Muscle of arm (tissue), 12 donors: ENCODE measurements around the gene FKBP5. TPM values are rescaled to one million over a fixed set of nuclear protein-coding genes. Genes with fewer than 3 reads are reported as not detected.
"Not testable (repeated sequence)": the region's sequence is repeated elsewhere in the genome, so short reads cannot be mapped to it uniquely, and the experiment has no call there.

Experiments used
- DNase-seq: peaks from one replicate; pipeline ENCODE4 v3.0.0-alpha.2; 2013
- polyA plus RNA-seq, 12 donors: library from polyadenylated mRNA; unstranded; fragments of 120-200 nt; gene quantifications; one replicate each; pipeline ENCODE4 v1.2.1, GENCODE V29; 2013; ENCODE audit not compliant: insufficient read length in 12 of 12

FKBP5 gene
- polyA plus RNA-seq, 12 donors, result 11.5 to 28.3 (median 19.7) TPM; not detected in 1

DNA sequence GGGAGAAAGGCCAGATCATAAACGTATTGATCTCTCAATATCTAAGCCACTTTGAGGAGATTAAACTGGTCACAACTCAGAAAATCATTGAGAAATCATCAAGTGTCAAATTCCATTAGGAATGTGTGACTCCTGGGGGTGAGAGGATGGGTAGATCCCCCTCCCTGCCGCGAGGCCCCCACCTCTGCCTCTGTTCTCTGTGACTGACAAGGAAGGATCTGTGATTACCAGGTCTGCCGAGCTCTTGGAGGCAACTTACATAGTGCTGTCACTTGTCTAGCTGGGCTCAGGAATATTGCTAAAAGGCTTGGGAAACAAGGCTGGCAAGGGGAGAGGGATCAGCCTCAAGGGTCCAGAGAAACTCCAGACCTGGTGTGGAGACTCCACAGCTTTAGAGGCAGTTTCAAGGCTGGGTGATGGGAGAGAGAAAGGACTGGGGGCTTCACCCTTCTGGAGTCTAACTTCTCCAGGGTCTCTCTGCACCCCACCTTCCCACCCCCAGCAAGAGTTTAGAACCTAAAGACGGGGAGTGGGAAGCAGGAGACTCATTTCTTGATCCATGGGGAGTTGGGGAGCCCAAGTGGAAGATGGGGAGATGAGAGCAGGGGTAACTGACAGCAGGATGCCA is 36.5 kb upstream of the FKBP5 start:
- no peak for DNase-seq

DNA sequence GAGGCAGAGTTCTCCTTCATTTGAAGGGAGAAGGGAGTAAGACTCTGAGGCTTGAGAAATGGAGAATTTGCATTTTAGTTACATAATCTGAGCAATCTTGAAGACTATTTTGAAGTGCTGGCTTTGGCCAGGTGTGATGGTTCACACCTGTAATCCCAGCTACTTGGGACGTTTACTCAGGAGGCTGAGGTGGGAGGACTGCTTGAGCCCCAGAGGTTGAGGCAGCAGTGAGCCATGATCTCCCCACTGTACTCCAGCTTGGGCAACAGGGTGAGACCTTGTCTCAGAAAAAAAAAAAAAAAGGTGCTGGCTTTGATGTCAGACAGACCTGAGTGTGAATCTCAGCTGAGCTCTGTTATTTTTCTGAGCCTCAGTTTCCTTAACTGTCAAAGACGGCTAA is 35.8 kb upstream of the FKBP5 start:
- no peak for DNase-seq

DNA sequence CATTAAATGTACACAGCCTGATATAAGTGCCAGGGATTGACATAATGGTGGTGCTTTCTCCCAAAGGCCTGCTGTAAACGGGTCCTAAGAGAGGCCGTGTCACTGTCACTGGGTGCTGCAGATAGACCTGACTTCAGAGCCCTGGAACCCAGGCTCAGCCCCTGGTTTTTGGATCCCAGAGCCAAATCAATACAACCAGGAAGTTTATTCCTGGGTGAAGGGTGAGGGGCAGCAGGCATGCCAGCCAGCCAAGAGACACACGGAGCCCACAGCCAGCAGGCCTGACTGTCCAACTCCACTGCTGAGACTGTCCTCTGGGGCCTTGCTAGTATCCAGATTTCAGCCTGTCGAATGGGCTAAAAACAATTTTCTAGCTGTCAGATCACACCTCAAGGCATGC is 35.3 kb upstream of the FKBP5 start:
- DNase-seq, result no peak

DNA sequence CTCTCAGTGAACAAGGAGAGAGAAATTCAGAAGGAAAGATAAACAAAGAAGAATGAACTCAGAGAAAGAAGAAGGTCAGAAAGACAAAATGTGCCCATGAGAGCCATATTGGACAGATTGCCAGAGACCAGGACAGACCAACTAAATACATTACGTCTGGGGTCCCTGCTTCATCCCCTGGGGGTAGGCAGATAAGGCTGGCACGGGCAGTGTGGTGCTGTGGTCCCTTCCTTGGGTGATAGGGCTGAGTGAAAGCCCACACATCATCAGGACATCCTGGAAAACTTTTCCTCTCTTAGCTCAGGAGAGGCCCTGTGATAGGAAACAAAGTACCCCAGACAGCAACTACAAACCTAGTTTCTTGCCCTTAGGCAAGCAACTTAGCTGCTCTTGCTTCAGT is 34.9 kb upstream of the FKBP5 start:
- no peak for DNase-seq

DNA sequence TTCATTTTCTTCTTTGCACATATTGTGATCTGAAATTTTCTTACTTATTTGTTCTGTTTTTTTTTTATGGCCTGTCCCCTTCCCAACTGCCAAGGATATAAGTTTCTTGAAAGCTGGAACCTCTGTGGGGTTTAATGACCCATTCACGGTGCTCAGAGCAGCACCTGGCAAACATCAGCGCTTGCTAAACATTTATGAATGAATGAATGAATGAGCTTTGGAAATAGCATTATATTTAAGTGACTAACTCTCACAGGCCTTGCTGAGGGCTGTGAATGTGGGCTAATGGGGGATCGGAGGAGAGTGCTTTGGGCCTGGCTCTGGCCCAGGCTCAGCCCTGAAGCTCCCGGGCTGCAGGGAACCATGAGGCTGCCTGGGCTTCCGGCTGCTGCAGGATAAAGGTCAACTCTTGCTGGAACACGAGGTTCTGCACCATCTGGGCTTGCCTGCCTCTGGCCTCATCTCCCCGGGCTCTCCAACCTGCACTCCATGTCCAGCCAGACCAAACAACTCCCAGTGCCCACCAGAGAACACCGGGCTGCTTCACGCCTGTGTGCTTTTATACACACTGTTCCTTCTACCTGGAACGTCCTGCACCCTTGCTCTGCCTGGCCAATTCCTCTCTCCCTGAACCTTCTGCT is 33.5 kb upstream of the FKBP5 start:
- DNase-seq, result no peak

DNA sequence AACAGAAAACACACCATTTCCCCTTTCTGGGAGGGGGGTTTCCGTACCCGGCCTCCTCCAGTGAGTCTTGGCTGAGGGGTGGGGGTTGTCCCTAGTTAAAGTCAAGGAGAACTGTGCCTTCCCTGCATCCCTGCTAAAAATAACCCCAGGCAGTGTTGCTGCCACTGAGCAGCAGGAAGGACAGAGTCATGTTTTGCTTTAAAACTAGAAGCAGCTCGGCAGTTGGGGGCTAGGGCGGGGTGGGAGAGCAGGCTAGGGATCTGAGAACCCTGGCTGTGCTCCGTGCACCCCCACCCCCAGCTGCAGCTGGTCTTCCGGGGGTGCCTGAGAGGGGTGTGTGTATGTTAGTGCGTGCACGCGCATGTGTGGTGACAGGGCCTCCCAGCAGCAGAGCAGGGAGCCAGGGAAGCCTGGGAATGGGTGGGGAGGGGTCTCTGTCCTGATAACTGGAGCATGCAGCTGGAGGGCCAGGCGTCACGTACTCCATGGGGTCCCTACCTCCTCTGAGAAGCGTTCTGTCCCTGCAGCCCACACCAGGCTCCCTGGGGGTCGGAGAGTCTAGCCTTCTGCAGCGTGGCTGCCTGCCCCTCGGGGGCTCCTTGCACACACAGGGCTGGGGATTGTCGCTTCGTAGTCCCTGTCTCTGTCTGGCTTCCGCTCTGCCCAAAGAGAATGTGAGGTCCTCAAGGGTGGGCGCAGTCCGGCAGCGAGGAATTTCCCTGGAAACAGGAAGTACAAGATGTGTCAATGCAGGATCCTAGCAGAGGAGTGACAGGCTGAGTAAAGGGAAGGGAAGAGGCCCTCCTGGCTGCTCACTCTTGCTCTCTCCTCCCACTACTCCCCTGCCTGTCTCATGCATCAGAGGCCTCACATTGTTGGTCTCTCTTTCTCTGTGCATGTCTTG is 31.4 kb upstream of the FKBP5 start:
- peak; percentile 71 for DNase-seq

DNA sequence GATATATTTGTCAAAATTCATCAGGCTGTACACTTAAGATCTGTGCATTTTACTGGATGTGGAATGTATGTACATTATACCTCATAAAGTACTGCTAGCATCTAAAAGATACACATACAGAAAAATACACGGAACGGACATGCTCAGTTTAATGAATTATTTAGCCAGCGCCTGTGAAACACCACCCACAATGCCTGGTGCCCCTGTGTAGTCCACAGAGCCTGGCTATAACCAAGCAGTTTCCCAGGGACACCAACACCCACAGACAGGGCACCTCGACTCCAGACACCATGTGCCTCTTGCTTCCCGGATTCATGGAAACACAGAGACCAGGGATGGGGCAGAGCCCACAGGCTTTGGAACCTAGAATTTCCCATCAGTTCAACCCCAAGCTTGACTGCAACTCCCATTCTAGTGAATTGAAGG is 30.7 kb upstream of the FKBP5 start:
- DNase-seq, result no peak

DNA sequence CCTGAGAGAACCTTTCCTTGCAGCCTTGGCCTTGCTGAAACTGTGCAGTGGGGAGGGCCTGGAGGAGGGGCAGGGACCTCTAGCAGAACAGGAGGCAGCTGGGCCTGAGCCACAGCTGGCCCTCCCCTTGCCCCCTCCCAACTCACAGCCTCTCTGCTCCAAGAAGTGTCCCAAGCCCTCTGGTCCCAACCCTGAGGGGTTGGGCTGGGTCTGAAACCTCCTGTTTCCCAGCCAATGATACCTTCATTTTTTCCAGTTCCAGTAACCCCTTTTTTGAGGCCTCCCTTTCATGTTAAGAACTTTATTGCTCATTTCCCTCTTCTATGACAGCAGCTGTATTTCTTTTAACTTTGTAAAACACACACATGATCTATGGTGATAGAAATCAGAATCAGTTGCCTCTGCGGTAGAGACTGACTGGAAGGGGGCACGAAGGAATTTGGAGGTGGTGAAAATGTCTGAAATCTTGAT is 30.2 kb upstream of the FKBP5 start:
- no peak for DNase-seq

DNA sequence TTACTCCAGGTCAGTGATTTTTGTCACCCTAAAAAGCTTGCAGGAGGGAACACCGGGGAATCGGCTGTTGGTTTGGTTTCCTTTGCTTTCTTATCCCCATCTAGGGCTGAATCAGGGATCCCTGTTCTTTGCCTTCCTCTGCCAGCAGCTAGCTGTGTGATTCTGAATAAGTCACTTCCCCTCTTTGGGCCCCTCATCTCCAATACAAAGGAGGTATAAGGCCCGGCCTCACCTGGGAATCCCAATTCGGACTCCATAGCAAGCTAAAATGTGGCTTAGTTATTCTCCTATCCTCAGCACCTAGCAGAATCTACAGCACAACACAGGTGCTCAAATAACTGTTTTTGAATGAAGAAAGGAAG is 29.6 kb upstream of the FKBP5 start:
- DNase-seq, result no peak

DNA sequence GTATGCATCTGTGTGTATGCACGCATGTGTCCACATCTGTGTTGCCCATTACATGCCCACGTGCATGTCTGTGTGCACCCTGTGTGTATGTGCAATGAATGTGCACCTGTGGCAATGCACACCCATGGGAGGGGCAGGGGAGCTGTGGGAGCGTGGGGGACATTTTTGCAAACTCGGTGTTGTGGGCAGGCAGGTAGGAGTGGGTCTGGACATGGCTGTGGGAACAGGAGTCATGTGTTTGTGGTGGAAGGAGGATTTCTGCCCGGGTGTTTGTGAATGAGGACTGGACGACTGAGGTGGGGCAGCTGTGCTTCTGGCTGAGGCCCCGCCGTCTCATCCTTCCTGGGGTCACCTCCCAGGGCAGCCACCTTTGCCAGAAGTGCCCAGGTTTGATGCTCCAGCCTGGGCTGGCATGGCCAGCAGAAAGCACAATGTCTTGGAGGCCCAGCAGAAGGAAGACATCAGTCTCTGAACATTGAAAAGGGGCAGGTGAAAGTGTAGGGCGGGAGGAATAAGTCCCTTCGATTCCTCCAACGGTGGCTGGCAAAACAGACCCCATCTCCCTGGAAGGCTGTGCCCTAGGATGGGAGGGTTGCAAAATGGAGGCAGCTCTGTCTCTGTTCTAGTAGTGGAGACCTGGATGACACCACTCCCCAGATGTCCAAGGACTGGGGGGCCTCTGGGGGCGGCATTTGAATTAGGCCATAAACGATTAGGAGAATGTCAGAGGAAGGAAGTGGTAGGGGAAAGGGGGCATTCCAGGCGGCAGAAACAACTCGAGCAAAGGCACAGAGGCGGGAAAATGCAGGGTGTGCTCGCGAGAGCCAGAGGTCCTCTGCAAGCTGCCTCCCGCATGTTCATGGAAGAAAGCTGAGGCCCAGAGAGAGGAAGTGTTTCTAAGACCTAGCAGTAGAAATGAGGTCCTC is 29.0 kb upstream of the FKBP5 start:
- no peak for DNase-seq

DNA sequence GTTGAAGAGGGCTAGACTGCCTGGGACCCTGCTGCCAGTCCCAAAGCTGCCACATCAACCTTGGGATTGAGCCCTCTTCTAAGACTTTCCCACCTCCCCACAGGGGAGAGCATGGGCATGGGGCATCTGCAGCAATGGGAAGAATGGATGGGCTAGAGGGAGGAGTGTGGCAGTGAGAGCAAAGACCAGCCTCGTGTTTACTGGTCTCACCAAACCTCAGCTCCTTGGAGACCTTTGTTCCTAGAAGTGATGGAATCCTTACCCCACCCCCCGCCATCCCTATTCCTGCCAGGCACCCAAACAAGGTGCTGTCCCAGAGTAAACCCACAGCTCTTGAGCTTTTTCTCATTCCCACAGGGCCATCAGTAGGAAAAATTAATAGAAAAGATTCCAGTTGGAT is 28.1 kb upstream of the FKBP5 start:
- DNase-seq, result no peak

DNA sequence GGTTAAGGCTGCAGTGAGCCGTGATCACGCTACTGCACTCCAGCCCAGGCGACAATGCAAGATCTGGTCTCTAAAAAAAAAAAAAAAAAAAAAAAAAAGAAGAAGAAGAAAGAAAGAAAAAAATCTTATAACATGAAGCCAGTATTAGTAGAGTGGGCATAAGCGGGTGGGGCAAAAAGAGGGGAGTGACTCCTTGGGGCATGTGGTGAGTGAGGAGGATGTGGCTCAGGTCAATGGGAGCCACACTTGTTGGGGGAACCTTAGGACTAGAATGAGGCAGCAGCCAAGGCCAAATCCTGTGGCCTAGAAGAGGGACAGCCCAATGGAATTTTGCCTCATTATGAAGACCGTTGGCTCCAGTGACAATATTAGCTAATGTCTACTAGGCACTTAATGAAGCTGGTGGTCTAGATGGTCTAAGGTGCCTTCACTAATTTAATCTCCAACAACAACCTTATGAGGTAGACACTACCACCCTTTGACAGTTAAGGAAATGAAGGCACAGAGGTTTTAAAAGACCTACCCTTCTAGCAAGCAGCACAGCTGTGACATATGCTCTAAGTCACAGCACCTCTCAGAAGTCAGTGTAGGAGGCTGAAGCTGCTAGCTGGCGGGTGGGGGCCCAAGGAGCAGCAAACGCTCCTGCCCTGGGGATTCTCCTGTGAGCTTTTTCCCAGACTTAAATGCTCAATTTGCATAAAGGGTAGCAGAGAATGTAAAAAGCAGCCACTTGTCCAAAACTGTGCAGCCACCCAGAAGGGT is 24.5 kb upstream of the FKBP5 start:
- no peak for DNase-seq

DNA sequence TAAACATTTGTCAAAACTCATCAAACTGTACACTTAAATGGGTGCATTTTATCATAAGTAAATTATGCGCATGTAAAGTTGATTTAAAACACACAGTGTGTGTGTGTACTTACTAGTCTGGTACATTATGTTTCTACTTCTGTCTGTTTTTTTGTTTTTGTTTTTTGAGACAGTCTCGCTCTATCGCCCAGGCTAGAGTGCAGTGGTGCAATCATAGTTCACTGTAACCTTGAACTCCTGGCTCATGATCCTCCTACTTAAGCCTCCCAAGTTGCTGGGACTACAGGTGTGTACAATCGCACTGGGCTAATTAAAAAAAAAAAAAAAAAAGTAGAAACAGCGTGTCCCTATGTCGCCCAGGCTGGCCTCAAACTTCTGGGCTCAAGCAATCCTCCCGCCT is 23.0 kb upstream of the FKBP5 start:
- no peak for DNase-seq

DNA sequence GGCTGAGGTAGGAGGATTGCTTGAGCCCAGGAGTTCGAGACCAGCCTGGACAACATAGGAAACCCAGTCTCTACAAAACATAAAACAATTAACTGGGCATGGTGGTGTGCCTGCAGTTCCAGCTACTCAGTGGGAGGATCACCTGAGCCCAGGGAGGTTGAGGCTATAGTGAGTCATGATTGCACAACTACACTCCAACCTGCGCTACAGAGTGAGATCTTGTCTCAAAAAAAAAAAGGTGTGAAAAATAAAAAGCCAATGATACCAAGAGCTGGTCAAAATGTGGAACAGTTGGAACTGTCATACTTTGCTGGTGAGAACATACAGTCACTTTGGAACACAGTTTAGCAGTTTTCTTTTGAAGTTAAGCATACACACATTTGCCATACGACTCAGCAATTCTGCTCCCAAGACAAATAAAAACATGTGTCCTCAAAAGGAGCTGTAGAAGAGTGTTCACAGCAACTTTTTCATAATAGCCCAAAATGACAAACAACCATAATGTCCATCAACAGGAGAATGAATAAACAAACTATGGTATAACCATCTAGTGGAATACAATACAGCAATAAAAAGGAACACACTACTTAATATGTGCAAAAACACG is 21.6 kb upstream of the FKBP5 start:
- no peak for DNase-seq

DNA sequence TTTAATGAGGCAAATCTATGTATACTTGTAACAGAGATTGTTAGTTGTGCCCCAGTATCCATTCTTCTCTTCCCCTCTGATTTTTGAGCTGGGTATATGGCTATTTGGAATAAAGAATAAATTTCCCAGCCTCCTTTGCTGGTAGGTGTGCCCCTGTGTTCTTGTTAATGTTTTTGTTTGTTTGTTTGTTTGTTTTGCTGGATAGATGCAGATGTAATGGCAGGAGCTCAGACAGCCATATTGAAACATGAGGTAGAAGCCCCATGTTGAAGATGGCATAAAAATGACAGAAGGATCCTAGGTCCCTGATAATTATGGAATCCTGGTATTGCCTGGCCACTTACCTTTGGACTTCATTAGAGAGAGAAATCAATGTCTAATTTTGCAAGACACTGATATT is 19.9 kb upstream of the FKBP5 start:
- no peak for DNase-seq

DNA sequence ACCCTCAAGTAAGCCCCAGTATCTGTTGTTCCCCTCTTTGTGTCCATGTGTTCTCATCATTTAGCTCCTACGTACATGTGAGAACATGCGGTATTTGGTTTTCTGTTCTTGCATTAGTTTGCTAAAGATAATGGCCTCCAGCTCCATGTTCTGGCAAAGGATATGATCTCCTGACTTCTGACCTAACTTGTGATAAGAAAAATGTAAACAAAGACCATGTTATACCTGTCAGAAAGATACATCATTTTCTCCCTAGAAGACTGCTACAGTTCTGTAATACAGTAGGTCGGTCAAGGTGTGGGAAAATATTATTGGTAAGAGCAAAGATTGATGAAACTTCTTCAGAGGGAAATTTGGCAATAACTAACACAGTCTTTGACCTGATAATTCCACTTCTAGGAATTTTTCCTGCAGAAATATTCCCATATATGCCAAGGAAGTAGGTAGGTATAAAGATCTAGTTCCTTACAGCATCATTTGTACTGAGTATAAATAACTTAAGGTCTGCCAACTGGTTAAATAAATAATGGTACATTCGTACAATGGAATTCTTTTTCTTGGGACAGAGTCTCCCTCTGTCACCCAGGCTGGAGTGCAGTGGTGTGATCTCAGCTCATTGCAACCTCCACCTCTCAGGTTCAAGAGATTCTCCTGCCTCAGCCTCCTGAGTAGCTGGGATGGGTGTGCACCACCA is 19.1 kb upstream of the FKBP5 start:
- DNase-seq, result no peak

DNA sequence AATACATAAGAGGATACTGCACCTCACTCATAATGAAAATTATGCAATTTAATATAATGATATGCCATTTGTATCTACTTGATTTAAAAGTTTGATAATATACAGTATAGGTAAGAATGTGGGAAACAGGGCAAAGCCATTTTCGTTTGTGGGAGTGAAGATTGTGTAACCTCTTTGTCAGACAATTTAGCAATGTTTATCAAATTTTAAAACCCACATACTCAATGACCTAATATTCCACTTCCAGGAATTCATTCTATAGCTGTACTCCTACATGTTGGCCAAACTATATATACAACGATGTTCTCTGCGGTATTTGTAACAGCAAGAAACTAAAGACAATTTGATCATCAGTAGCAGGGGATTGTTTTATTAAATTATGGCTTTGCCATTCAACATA is 17.8 kb upstream of the FKBP5 start:
- DNase-seq, result no peak

DNA sequence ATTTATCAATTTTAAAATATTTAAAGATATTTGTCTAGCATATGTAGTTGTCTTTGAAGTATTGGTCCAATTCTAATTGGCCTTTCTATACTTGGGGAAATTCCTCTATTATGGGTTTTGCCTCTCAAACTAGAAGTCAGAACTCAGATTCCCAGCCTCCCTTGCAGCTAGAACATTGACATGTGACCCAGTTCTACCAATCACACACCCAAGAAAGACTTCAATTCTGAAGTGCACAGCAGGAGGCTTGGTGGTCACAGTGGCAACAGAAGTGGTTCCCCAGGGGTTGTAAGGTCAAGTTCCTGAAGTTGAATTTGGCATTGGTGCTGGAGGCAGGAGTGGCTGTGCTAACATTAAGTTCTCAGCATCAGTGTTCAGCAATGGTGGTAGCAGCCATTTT is 14.8 kb upstream of the FKBP5 start:
- DNase-seq, result no peak

DNA sequence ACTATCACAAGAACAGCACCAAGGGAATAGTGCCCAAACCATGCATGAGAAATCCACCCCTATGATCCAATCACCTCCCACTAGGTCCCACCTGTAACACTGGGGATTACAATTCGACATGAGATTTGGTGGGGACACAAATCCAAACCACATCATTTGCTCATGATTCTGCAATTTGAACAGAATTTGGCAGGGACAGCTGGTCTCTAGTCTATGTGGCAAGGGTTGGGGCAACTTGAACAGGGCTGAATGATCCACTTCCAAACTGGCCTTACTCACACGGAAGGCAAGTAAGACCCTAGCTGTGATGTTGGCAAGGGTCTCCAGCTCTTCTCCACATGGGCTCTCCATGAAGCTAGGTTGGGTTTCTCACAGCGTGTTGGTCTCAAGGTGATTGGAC is 10.1 kb upstream of the FKBP5 start:
- no peak for DNase-seq

DNA sequence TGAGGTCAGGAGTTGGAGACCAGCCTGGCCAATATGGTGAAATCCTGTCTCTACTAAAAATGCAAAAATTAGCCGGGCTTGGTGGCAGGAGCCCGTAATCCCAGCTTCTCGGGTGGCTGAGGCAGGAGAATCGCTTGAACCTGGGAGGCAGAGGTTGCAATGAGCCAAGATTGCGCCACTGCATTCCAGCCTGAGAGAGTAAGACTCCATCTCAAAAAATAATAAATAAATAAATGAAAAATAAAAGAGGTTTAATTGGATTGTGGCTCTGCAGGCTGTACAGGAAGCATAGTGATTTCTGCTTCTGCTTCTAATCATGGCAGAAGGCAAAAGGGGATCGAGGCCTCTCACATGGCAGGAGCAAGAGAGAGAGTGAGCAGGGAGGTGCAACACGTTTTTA is 9.7 kb upstream of the FKBP5 start:
- DNase-seq, result not testable (repeated sequence)
